ENCODE measurements around the gene RFXANK. TPM values are rescaled to one million over a fixed set of nuclear protein-coding genes. Genes with fewer than 3 reads are reported as not detected.
"Not testable (repeated sequence)": the region's sequence is repeated elsewhere in the genome, so short reads cannot be mapped to it uniquely, and the experiment has no call there.

RFXANK gene
- 100 to 1,000 TPM in 1 of 2 donors, 10 to 100 TPM in 1; 45.2 to 107 TPM for total RNA-seq

- Mint-ChIP-seq H3K4me3 (peak within 1 kb of the TSS; percentile 92), H3K9me3 (no peaks in the 10 kb centered on the region), H3K27ac (peak within 1 kb of the TSS; percentile 97 to 99), H3K36me3 (no peaks in the 10 kb centered on the region), H3K4me1 (ENCODE audit: low read depth in 2 of 2) (peaks cover 23 to 24% of the 10 kb centered on the region in 2 donors), H3K27me3 (no peaks in the 10 kb centered on the region)
- peak; percentile 99 for DNase-seq (ENCODE audit: low spot score)
- ATAC-seq: peak; percentile 95 to 96
These were observed at the start of gene RFXANK, which contains the start of gene BORCS8 for GRCh38 chr19:19192078-19192882. Gene RFXANK, plus strand, starts transcription at chr19:19192258. Its CDS starts 1,689 bp downstream, at chr19:19193947. Gene BORCS8, minus strand, starts transcription at chr19:19192152. Its CDS starts 35 bp downstream, at chr19:19192117.

- no peaks in the 10 kb centered on the region for H3K27me3 Mint-ChIP-seq
- no peak overlapping the region for H3K27ac Mint-ChIP-seq
- peaks cover 16 to 17% of the 10 kb centered on the region in 2 donors for H3K4me1 Mint-ChIP-seq (ENCODE audit: low read depth in 2 of 2)
- no peaks in the 10 kb centered on the region for H3K36me3 Mint-ChIP-seq
- DNase-seq (ENCODE audit: low spot score) (no peak), ATAC-seq (no peak)
- no peak overlapping the region for H3K4me3 Mint-ChIP-seq
- no peaks in the 10 kb centered on the region for H3K9me3 Mint-ChIP-seq
These were observed 49.7 kb upstream of the RFXANK start for GRCh38 chr19:19142347-19142746.

- DNase-seq (ENCODE audit: low spot score) (no peak), ATAC-seq (no peak)
- Mint-ChIP-seq H3K4me1 (ENCODE audit: low read depth in 2 of 2) (no peaks in the 10 kb centered on the region), H3K36me3 (no peaks in the 10 kb centered on the region), H3K27ac (no peak overlapping the region), H3K9me3 (no peaks in the 10 kb centered on the region), H3K4me3 (no peak overlapping the region), H3K27me3 (no peaks in the 10 kb centered on the region)
These were observed 46.8 kb upstream of the RFXANK start for GRCh38 chr19:19145281-19145680.

GRCh38 chr19:19145684-19146608 is 46.1 kb upstream of the RFXANK start:
- peak; percentile 85 for DNase-seq (ENCODE audit: low spot score)
- H3K27me3 Mint-ChIP-seq: no peaks in the 10 kb centered on the region
- no peaks in the 10 kb centered on the region for H3K9me3 Mint-ChIP-seq
- H3K4me3 Mint-ChIP-seq: no peak overlapping the region
- peak; percentile 78 to 80 for ATAC-seq
- no peaks in the 10 kb centered on the region for H3K36me3 Mint-ChIP-seq
- no peak overlapping the region for H3K27ac Mint-ChIP-seq
- H3K4me1 Mint-ChIP-seq (ENCODE audit: low read depth in 2 of 2): no peaks in the 10 kb centered on the region

- H3K4me3 Mint-ChIP-seq: no peak overlapping the region
- DNase-seq (ENCODE audit: low spot score) (no peak), ATAC-seq (no peak)
- H3K27me3 Mint-ChIP-seq: no peaks in the 10 kb centered on the region
- H3K36me3 Mint-ChIP-seq: no peaks in the 10 kb centered on the region
- H3K4me1 Mint-ChIP-seq (ENCODE audit: low read depth in 2 of 2): no peaks in the 10 kb centered on the region
- no peak overlapping the region for H3K27ac Mint-ChIP-seq
- H3K9me3 Mint-ChIP-seq: no peaks in the 10 kb centered on the region
These were observed 45.2 kb upstream of the RFXANK start for GRCh38 chr19:19146865-19147264.

GRCh38 chr19:19147344-19147743 is 44.7 kb upstream of the RFXANK start:
- Mint-ChIP-seq H3K36me3 (no peaks in the 10 kb centered on the region), H3K27me3 (no peaks in the 10 kb centered on the region), H3K4me3 (no peak overlapping the region), H3K4me1 (ENCODE audit: low read depth in 2 of 2) (no peaks in the 10 kb centered on the region), H3K27ac (no peak overlapping the region), H3K9me3 (no peaks in the 10 kb centered on the region)
- no peak for ATAC-seq
- DNase-seq (ENCODE audit: low spot score): no peak

GRCh38 chr19:19148504-19148903 is 43.6 kb upstream of the RFXANK start:
- not testable (repeated sequence) for H3K27me3 Mint-ChIP-seq; H3K36me3 Mint-ChIP-seq; ATAC-seq; H3K9me3 Mint-ChIP-seq; H3K4me3 Mint-ChIP-seq; H3K27ac Mint-ChIP-seq; H3K4me1 Mint-ChIP-seq (ENCODE audit: low read depth in 2 of 2); DNase-seq (ENCODE audit: low spot score)

GRCh38 chr19:19149435-19149834 is 42.6 kb upstream of the RFXANK start:
- no peak overlapping the region for H3K4me3 Mint-ChIP-seq
- H3K36me3 Mint-ChIP-seq: no peaks in the 10 kb centered on the region
- ATAC-seq (no peak), DNase-seq (ENCODE audit: low spot score) (no peak)
- no peaks in the 10 kb centered on the region for H3K27me3 Mint-ChIP-seq
- no peak overlapping the region for H3K27ac Mint-ChIP-seq
- H3K4me1 Mint-ChIP-seq (ENCODE audit: low read depth in 2 of 2): no peaks in the 10 kb centered on the region
- no peaks in the 10 kb centered on the region for H3K9me3 Mint-ChIP-seq

- no peak overlapping the region for H3K27ac Mint-ChIP-seq
- ATAC-seq: peak in 1 of 2 donors; percentile 41
These were observed 40.6 kb upstream of the RFXANK start for GRCh38 chr19:19151418-19151817.

GRCh38 chr19:19152668-19153384 is 39.2 kb upstream of the RFXANK start:
- no peaks in the 10 kb centered on the region for H3K4me1 Mint-ChIP-seq (ENCODE audit: low read depth in 2 of 2)
- no peak overlapping the region for H3K27ac Mint-ChIP-seq
- H3K4me3 Mint-ChIP-seq: no peak overlapping the region
- no peak for DNase-seq (ENCODE audit: low spot score)
- no peaks in the 10 kb centered on the region for H3K36me3 Mint-ChIP-seq
- H3K27me3 Mint-ChIP-seq: no peaks in the 10 kb centered on the region
- ATAC-seq: no peak
- no peaks in the 10 kb centered on the region for H3K9me3 Mint-ChIP-seq

More at GRCh38 chr19:19151418-19151817, 40.6 kb upstream of the RFXANK start:
- no peak for DNase-seq (ENCODE audit: low spot score)
- no peaks in the 10 kb centered on the region for H3K4me1 Mint-ChIP-seq (ENCODE audit: low read depth in 2 of 2)
- H3K9me3 Mint-ChIP-seq: no peaks in the 10 kb centered on the region
- no peak overlapping the region for H3K4me3 Mint-ChIP-seq
- no peaks in the 10 kb centered on the region for H3K36me3 Mint-ChIP-seq
- H3K27me3 Mint-ChIP-seq: no peaks in the 10 kb centered on the region

- H3K27ac Mint-ChIP-seq: no peak overlapping the region
- ATAC-seq: peak in 1 of 2 donors; percentile 9
- H3K4me3 Mint-ChIP-seq: no peak overlapping the region
- no peak for DNase-seq (ENCODE audit: low spot score)
- H3K9me3 Mint-ChIP-seq: no peaks in the 10 kb centered on the region
- no peaks in the 10 kb centered on the region for H3K4me1 Mint-ChIP-seq (ENCODE audit: low read depth in 2 of 2)
- no peaks in the 10 kb centered on the region for H3K36me3 Mint-ChIP-seq
- H3K27me3 Mint-ChIP-seq: no peaks in the 10 kb centered on the region
These were observed 37.1 kb upstream of the RFXANK start for GRCh38 chr19:19154768-19155494.

GRCh38 chr19:19155495-19156219 is 36.4 kb upstream of the RFXANK start:
- DNase-seq (ENCODE audit: low spot score) (no peak), ATAC-seq (no peak)
- Mint-ChIP-seq H3K9me3 (no peaks in the 10 kb centered on the region), H3K27ac (no peak overlapping the region), H3K27me3 (no peaks in the 10 kb centered on the region), H3K4me1 (ENCODE audit: low read depth in 2 of 2) (no peaks in the 10 kb centered on the region), H3K4me3 (no peak overlapping the region), H3K36me3 (no peaks in the 10 kb centered on the region)

All from natural killer cell treated with Interleukin-12 subunit alpha and Interleukin-12 subunit beta and Interleukin-15 and Interleukin-18, amount 100 ng/mL, for 72 hours (primary cell).